Gastroesophageal sphincter (tissue), 4 donors: ENCODE data around the gene OR5K2. TPM values are rescaled to one million over a fixed set of nuclear protein-coding genes. Genes with fewer than 3 reads are reported as not detected.

Experiments
- ATAC-seq: fragments of 150-250 bp; one replicate; pipeline ENCODE4 v1.9.1; 2016; ENCODE audit warnings: mild to moderate bottlenecking, moderate library complexity
- H3K27ac ChIP-seq, 4 donors: fragments of 200-600 bp; sonication (generic) in 3 of 4; 1 replicate in 3 of 4; 2 replicates in 1 of 4; pipeline ENCODE4 v1.5.1; 2016 to 2019
- H3K27me3 ChIP-seq: fragments of 200-600 bp; sonication (generic); one replicate; pipeline ENCODE4 v1.5.1; 2019
- H3K36me3 ChIP-seq, 2 donors: fragments of 200-600 bp; sonication (generic); one replicate each; pipeline ENCODE4 v1.5.1; 2019; ENCODE audit warnings: control low read depth in 1 of 2
- H3K4me1 ChIP-seq, 3 donors: fragments of 200-600 bp; sonication (generic); 1 replicate in 2 of 3; 2 replicates in 1 of 3; pipeline ENCODE4 v1.5.1; 2016 to 2019; ENCODE audit warnings: control low read depth in 2 of 3
- H3K4me3 ChIP-seq, 2 donors: fragments of 200-600 bp; sonication (generic); one replicate each; pipeline ENCODE4 v1.5.1; 2019; ENCODE audit warnings: mild to moderate bottlenecking in 1 of 2, moderate library complexity in 1 of 2
- H3K9me3 ChIP-seq, 3 donors: fragments of 200-600 bp; sonication (generic); one replicate each; pipeline ENCODE4 v1.5.1; 2017 to 2019; ENCODE audit warnings: control low read depth in 2 of 3
- CTCF ChIP-seq, 4 experiments: fragments of 200-600 bp in 2 of 4; fragments of 450-650 bp in 2 of 4; sonication (generic) in 1 of 4; IDR thresholded peaks; one replicate each; pipeline ENCODE4 v1.5.1; 2017 to 2019; ENCODE audit warnings: antibody characterized with exemption in 4 of 4, mild to moderate bottlenecking in 2 of 4, moderate library complexity in 2 of 4
- EP300 ChIP-seq: sonication (generic); formaldehyde crosslinking; IDR thresholded peaks from one replicate; pipeline ENCODE4 v1.6.1; 2017; ENCODE audit warnings: antibody characterized with exemption, mild to moderate bottlenecking
- POLR2A ChIP-seq, 2 donors: fragments of 450-650 bp; IDR thresholded peaks; one replicate each; pipeline ENCODE4 v1.6.1; 2017; ENCODE audit warnings: antibody characterized with exemption in 2 of 2, mild to moderate bottlenecking in 2 of 2, moderate library complexity in 1 of 2
- POLR2AphosphoS5 ChIP-seq: sonication (generic); formaldehyde crosslinking; IDR thresholded peaks from one replicate; pipeline ENCODE4 v1.6.1; 2017; ENCODE audit warnings: antibody characterized with exemption
- WGBS, 2 donors: methylation state at CpG; one replicate each; pipeline ENCODE4 v1.1.5; 2018; ENCODE audit warnings: low coverage in 1 of 2; 5-methylcytosine and 5-hydroxymethylcytosine counted together
- total RNA-seq, 4 donors: library from RNA; depleted of rRNA; stranded (reverse); fragments of >200 nt; gene quantifications; one replicate each; pipeline ENCODE4 v1.1.0, GENCODE V29; 2016

Gene OR5K2
- total RNA-seq, result not detected

- no peak within 1 kb of the TSS for H3K27ac ChIP-seq
- no peak for ATAC-seq
- no peaks in the 10 kb centered on the region for H3K27me3 ChIP-seq
- no peak for TF ChIP-seq CTCF (IDR thresholded peaks at IDR 0.05)
- no peak for TF ChIP-seq EP300
- TF ChIP-seq POLR2AphosphoS5, result no peak
- no peak for TF ChIP-seq POLR2A (IDR thresholded peaks at IDR 0.05)
- 86 to 89% methylated on average over 2 of the region's 2 CpGs for WGBS, 2 donors
- H3K4me1 ChIP-seq, result no peaks in the 10 kb centered on the region
- H3K4me3 ChIP-seq, result no peak within 1 kb of the TSS
- no peaks in the 10 kb centered on the region for H3K9me3 ChIP-seq
- no peaks in the 10 kb centered on the region for H3K36me3 ChIP-seq
Measured at GRCh38 chr3:98497381-98497780, at the start of gene OR5K2. Gene OR5K2 (plus strand): TSS chr3:98497681. CDS start chr3:98497681, 0 bp downstream.

- WGBS, 2 donors, result 74 to 76% methylated on average over 7 of the region's 7 CpGs
Measured at GRCh38 chr3:98449606-98450193, 47.8 kb upstream of the OR5K2 start.

GRCh38 chr3:98450372-98450771, 47.1 kb upstream of the OR5K2 start:
- Histone ChIP-seq H3K9me3 (no peaks in the 10 kb centered on the region), H3K4me3 (no peak overlapping the region), H3K27me3 (no peaks in the 10 kb centered on the region), H3K36me3 (no peaks in the 10 kb centered on the region), H3K27ac (no peak overlapping the region), H3K4me1 (no peaks in the 10 kb centered on the region)
- TF ChIP-seq EP300 (no peak), CTCF (IDR thresholded peaks at IDR 0.05) (no peak), POLR2A (IDR thresholded peaks at IDR 0.05) (no peak), POLR2AphosphoS5 (no peak)
- WGBS, 2 donors, result 83 to 85% methylated on average over 4 of the region's 4 CpGs
- ATAC-seq, result no peak

More at GRCh38 chr3:98449606-98450193, 47.8 kb upstream of the OR5K2 start:
- TF ChIP-seq EP300, result no peak
- TF ChIP-seq POLR2A (IDR thresholded peaks at IDR 0.05), result no peak
- no peak for TF ChIP-seq POLR2AphosphoS5
- TF ChIP-seq CTCF (IDR thresholded peaks at IDR 0.05), result no peak
- no peaks in the 10 kb centered on the region for H3K27me3 ChIP-seq
- H3K27ac ChIP-seq, result no peak overlapping the region
- ATAC-seq, result no peak
- no peaks in the 10 kb centered on the region for H3K9me3 ChIP-seq
- H3K4me1 ChIP-seq, result no peaks in the 10 kb centered on the region
- no peaks in the 10 kb centered on the region for H3K36me3 ChIP-seq
- H3K4me3 ChIP-seq, result no peak overlapping the region

GRCh38 chr3:98453827-98454226, 43.7 kb upstream of the OR5K2 start:
- Histone ChIP-seq H3K27ac (no peak overlapping the region), H3K9me3 (peaks cover 0 to 12% (median 0%) of the 10 kb centered on the region in 3 donors), H3K36me3 (no peaks in the 10 kb centered on the region), H3K4me1 (no peaks in the 10 kb centered on the region), H3K27me3 (no peaks in the 10 kb centered on the region), H3K4me3 (no peak overlapping the region)
- TF ChIP-seq POLR2AphosphoS5 (no peak), EP300 (no peak), POLR2A (IDR thresholded peaks at IDR 0.05) (no peak), CTCF (IDR thresholded peaks at IDR 0.05) (no peak)
- no peak for ATAC-seq

GRCh38 chr3:98454929-98455328, 42.6 kb upstream of the OR5K2 start:
- no peaks in the 10 kb centered on the region for H3K36me3 ChIP-seq
- H3K4me1 ChIP-seq, result no peaks in the 10 kb centered on the region
- H3K9me3 ChIP-seq, result peaks cover 0 to 12% (median 0%) of the 10 kb centered on the region in 3 donors
- ATAC-seq, result no peak
- H3K27me3 ChIP-seq, result no peaks in the 10 kb centered on the region
- no peak overlapping the region for H3K27ac ChIP-seq
- WGBS, 2 donors, result 91 to 100% methylated on average over 1 of the region's 1 CpG
- TF ChIP-seq EP300 (no peak), POLR2A (IDR thresholded peaks at IDR 0.05) (no peak), CTCF (IDR thresholded peaks at IDR 0.05) (no peak), POLR2AphosphoS5 (no peak)
- no peak overlapping the region for H3K4me3 ChIP-seq
